GM18858 (cell line): ENCODE data around the gene EIF2AK2.

Experiments used
- ATAC-seq: cut with Tn5 transposase; IDR thresholded peaks from one replicate; pipeline ENCODE4 v1.9.1; 2021; ENCODE audit not compliant: unreplicated experiment

The EIF2AK2 gene

GRCh38 chr2:37104178-37104577, 52.6 kb downstream of the EIF2AK2 start:
- ATAC-seq: no peak

DNA sequence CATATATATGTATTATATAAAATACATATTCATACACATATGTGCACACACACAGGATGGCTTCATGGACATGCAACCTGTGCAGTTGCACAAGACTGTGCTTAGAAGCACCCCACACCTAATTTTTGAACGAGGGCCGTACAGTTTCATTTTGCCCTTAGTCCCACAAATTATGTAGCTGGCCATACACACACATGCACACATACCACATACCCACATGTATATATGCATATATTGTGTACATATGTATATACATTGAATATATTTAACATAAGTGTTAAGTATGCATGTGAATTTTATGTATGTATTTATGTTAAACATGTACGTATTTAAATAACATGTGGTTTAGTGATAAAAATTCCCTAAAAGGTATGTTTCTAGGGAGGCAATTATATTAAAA, 54.2 kb downstream of the EIF2AK2 start:
- ATAC-seq: no peak

- ATAC-seq: no peak
Measured at GRCh38 chr2:37100054-37100453, 56.7 kb downstream of the EIF2AK2 start.

GRCh38 chr2:37098416-37099118, 58.2 kb downstream of the EIF2AK2 start:
- no peak for ATAC-seq

DNA sequence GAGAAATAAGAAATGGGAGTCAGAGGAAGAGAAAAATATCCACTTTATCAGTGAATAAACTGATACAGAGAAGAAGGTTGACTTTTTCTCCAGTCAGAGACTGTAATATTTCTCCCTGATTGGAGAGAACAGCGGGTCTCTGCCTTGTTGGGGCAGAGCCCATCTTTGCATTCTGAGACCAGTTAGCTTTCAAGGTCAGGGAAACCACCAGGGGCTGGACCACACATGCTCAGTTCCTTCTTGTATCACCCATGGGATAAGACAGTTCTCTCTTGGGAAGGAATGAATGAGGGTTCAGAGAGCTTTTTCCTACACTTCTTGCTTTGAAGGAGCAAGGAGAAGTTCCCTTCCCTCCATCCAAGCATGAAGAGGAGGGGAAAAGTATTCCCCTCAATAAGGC, 60.2 kb downstream of the EIF2AK2 start:
- no peak for ATAC-seq

DNA sequence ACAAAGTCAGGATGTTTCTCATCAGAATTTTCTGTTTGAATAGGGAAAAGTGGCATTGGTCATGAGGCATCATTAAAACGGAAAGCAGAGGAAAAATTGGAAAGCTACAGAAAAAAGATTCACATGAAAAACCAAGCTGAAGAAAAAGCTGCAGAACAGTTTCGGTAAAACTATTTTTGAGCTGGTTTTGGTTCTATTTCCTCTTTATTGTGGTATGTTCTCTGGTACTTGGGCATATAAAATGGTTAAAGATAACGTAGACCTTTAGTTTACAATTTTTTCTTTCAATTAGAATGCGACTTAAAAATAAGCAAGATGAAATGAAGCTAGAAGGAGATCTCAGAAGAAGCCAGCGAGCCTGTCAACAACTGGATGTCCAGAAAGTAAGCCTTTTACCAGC, 64.9 kb downstream of the EIF2AK2 start:
- peak; percentile 38 for ATAC-seq

GRCh38 chr2:37090019-37090477, 66.7 kb downstream of the EIF2AK2 start:
- peak; percentile 73 for ATAC-seq

GRCh38 chr2:37085731-37086147, 71.0 kb downstream of the EIF2AK2 start:
- no peak for ATAC-seq

DNA sequence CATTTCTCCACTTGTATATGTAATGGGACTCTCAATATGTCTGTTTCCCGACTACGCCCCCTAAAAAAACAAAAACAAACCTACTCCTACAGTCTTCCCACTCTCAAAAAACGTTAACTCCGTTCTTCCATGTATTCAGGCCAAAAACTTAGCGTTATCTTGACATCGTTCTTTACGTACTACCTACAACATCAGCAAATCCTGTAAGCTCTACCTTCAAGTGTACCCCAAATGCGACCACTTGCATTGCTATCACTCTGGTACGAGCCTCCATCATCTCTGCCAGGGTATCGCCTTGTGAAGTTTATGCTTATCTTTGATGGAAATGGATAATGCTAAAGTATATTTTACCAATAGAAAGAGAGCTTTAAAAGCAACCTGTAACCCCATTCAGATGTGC, 72.0 kb downstream of the EIF2AK2 start:
- ATAC-seq: no peak

GRCh38 chr2:37083873-37084794, 72.6 kb downstream of the EIF2AK2 start, which contains the start of the genes GPATCH11 and HEATR5B:
Gene GPATCH11 (plus strand): TSS chr2:37084518. CDS start chr2:37088382, 3,864 bp downstream.
Gene HEATR5B (minus strand): TSS chr2:37084372. CDS start chr2:37083414, 958 bp downstream.
- peak; percentile 64 for ATAC-seq

DNA sequence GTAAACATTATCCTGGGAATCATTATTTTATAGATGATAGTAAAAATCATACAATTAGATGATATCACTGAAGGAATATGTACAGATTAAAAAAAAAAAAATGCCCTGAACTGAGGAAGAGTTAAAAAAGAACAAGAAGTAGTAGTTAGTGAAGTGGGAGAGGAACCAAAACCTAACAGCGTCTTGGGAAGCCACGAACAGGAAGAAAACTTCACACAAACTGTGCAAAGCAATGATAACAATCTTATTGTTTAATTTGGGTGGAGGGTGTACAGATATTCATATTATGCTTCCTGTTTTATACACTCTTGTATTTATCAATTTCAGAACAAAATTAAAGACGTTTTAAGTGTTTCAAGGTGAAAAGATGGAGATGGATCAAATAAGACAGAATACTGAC, 76.1 kb downstream of the EIF2AK2 start:
- no peak for ATAC-seq

- no peak for ATAC-seq
Measured at GRCh38 chr2:37080266-37080665, 76.5 kb downstream of the EIF2AK2 start.

GRCh38 chr2:37070931-37071330, 85.8 kb downstream of the EIF2AK2 start:
- ATAC-seq: no peak

DNA sequence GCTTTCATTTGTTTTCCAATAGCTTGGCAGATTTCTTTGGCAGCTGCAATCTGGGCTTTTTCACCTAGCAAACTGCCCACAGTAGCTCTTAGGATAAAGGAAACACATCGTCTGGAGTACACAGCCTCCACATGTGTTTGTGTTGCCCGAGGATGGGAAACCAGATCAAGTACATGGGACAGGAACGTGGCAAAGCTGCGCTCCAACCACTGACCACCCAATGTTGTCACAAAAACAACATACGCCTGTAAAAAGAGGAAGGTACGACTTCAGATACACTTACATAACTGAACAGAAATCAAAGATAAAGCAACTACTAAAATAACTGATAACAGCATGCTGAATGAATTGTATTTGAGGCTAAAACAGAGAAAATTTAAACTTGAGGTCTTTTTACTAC, 88.1 kb downstream of the EIF2AK2 start:
- ATAC-seq: no peak

- ATAC-seq: no peak
Measured at GRCh38 chr2:37061776-37062175, 95.0 kb downstream of the EIF2AK2 start.

DNA sequence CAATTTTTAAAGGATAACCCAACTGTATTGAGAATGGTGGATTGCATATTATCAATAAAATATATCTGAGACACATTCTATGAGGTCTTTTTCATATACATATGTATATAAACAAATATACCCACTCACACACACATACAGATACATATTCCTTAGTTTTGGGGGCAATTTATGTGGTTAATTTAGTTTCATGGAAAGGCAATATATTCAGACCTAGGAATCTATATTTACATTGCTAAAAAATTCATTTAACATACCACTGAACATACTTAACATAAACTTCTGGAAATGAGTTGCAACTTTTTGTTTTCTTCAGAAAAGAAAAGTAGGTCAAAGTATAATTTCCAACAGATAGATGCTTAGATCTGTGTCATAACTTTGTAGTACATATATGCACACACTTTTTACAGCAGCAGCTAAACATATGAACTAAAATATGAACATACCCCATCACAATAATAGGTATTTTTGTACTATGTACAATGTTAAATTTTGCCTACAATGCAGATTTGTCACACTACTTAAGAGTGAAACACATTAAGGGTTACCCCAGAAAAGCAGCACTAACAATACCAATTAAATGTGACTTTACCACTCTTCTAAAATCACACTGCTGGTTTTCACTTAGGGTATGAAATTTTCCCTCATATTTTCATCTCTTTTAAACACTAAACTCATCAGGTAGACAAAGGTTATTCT, 95.6 kb downstream of the EIF2AK2 start:
- no peak for ATAC-seq

DNA sequence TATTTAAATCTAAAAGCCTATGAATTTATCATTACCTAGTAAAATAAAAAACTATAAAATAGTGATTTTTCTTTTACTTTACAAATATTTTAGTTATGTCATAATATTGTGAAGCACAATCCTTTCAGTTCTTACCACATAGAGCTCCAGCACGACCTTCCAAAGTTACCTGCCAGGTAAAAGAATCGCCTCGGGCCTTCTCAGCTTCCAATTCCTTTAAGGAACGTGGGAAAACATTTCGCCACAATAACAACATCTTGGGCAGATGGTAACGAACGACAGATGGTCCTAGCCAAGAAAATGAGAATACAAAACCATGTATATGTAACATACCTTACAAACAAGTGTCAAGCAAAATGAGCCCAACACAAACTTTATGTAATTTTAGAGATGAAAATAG, 96.3 kb downstream of the EIF2AK2 start:
- no peak for ATAC-seq

DNA sequence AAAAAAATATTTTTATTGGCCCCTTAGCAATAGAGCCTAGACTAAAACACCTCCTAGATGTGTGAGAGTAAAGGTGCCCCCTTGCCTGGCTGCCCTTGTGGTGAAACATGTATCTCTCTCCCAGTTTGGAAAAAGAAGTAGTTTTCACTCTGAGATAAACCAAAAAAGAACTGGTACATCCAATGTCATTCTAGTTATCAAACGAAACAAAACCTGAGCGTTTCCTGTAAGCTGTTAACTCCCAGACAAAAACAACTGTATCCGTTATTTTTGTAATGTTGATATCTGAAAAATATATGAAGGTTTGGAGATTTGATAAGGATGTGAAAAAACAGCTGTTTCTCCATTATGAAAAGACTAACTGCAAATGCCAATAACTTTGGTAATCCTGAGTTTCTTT, 96.9 kb downstream of the EIF2AK2 start:
- ATAC-seq: no peak

- ATAC-seq: no peak
Measured at GRCh38 chr2:37052600-37053332, 104.0 kb downstream of the EIF2AK2 start.
